H9 (cell line): Measurements from ENCODE around the gene CCR1. TPM values are rescaled to one million over a fixed set of nuclear protein-coding genes. Genes with fewer than 3 reads are reported as not detected.

Experiments used
- DNase-seq: peaks from one replicate; pipeline ENCODE4 v3.0.0-alpha.2; 2017
- H2AFZ ChIP-seq: one replicate; pipeline ENCODE4 v1.6.1; 2013; ENCODE audit warnings: mild to moderate bottlenecking, low read length, control low read depth, moderate library complexity
- H2AK5ac ChIP-seq: 2 replicates; pipeline ENCODE4 v1.6.1; 2013; ENCODE audit warnings: low read length, control low read depth, mixed read lengths; ENCODE audit not compliant: insufficient read length
- H2BK120ac ChIP-seq: one replicate; pipeline ENCODE4 v1.6.1; 2013; ENCODE audit warnings: low read depth, mild to moderate bottlenecking, low read length, control low read depth, inconsistent platforms; ENCODE audit not compliant: poor library complexity, severe bottlenecking
- H2BK12ac ChIP-seq: 2 replicates; pipeline ENCODE4 v1.6.1; 2013; ENCODE audit warnings: low read length, control low read depth, mixed read lengths, low read depth; ENCODE audit not compliant: insufficient read length
- H2BK15ac ChIP-seq: 2 replicates; pipeline ENCODE4 v1.6.1; 2013; ENCODE audit warnings: low read depth, low read length, control low read depth
- H2BK20ac ChIP-seq: one replicate; pipeline ENCODE4 v1.6.1; 2013; ENCODE audit warnings: low read depth, mild to moderate bottlenecking, low read length, control low read depth, inconsistent platforms; ENCODE audit not compliant: poor library complexity, severe bottlenecking
- H2BK5ac ChIP-seq: 2 replicates; pipeline ENCODE4 v1.6.1; 2013; ENCODE audit warnings: low read length, control low read depth, mixed read lengths; ENCODE audit not compliant: insufficient read length
- H3K14ac ChIP-seq: 2 replicates; pipeline ENCODE4 v1.6.1; 2013; ENCODE audit warnings: low read length, control low read depth; ENCODE audit not compliant: insufficient read depth
- H3K18ac ChIP-seq: 2 replicates; pipeline ENCODE4 v1.6.1; 2013; ENCODE audit warnings: low read depth, mild to moderate bottlenecking, mixed read lengths, low read length, control low read depth; ENCODE audit not compliant: insufficient read length
- H3K23ac ChIP-seq: 2 replicates; pipeline ENCODE4 v1.6.1; 2013; ENCODE audit warnings: low read length, control low read depth, mixed read lengths, low read depth; ENCODE audit not compliant: insufficient read length
- H3K23me2 ChIP-seq: 2 replicates; pipeline ENCODE4 v1.6.1; 2013; ENCODE audit warnings: low read depth, mild to moderate bottlenecking, mixed read lengths, low read length, control low read depth; ENCODE audit not compliant: insufficient read length, poor library complexity, severe bottlenecking
- H3K27ac ChIP-seq: 2 replicates; pipeline ENCODE4 v1.5.1; 2013; ENCODE audit warnings: low read length, control low read depth, mixed read lengths, low read depth; ENCODE audit not compliant: insufficient read length
- H3K27me3 ChIP-seq: 2 replicates; pipeline ENCODE4 v1.6.1; 2013; ENCODE audit warnings: low read length, control low read depth, inconsistent platforms; ENCODE audit not compliant: insufficient read depth
- H3K4ac ChIP-seq: 2 replicates; pipeline ENCODE4 v1.6.1; 2013; ENCODE audit warnings: low read depth, mild to moderate bottlenecking, control low read depth, inconsistent platforms, low read length, moderate library complexity
- H3K4me1 ChIP-seq: 2 replicates; pipeline ENCODE4 v1.6.1; 2013; ENCODE audit warnings: low read length, control low read depth, inconsistent platforms; ENCODE audit not compliant: insufficient read depth
- H3K4me2 ChIP-seq: 2 replicates; pipeline ENCODE4 v1.6.1; 2013; ENCODE audit warnings: low read length, control low read depth, mixed read lengths; ENCODE audit not compliant: insufficient read length, insufficient read depth
- H3K56ac ChIP-seq: 2 replicates; pipeline ENCODE4 v1.6.1; 2013; ENCODE audit warnings: low read depth, mild to moderate bottlenecking, mixed read lengths, low read length, control low read depth; ENCODE audit not compliant: insufficient read length
- H3K79me1 ChIP-seq: 2 replicates; pipeline ENCODE4 v1.6.1; 2013; ENCODE audit warnings: low read depth, mild to moderate bottlenecking, moderate library complexity, low read length, control low read depth, inconsistent platforms; ENCODE audit not compliant: insufficient read depth, poor library complexity, severe bottlenecking
- H3K79me2 ChIP-seq: 2 replicates; pipeline ENCODE4 v1.6.1; 2013; ENCODE audit warnings: low read length, control low read depth, inconsistent platforms; ENCODE audit not compliant: insufficient read depth
- H3K9ac ChIP-seq: 2 replicates; pipeline ENCODE4 v1.6.1; 2013; ENCODE audit warnings: low read length, control low read depth, mixed read lengths; ENCODE audit not compliant: insufficient read length; ENCODE audit errors: extremely low read depth
- H3K9me3 ChIP-seq: one replicate; pipeline ENCODE4 v1.6.1; 2013; ENCODE audit warnings: low read depth, low read length, inconsistent platforms; ENCODE audit not compliant: control insufficient read depth
- H3T11ph ChIP-seq: one replicate; pipeline ENCODE4 v1.6.1; 2013; ENCODE audit warnings: mild to moderate bottlenecking, low read length, control low read depth, inconsistent platforms
- H4K20me1 ChIP-seq: one replicate; pipeline ENCODE4 v1.6.1; 2013; ENCODE audit not compliant: control insufficient read depth, insufficient read length, insufficient read depth
- H4K5ac ChIP-seq: 2 replicates; pipeline ENCODE4 v1.6.1; 2013; ENCODE audit warnings: low read depth, mild to moderate bottlenecking, mixed read lengths, low read length, control low read depth; ENCODE audit not compliant: insufficient read length
- H4K8ac ChIP-seq: replicated peaks from 2 replicates; pipeline ENCODE4 v1.6.1; 2013; ENCODE audit warnings: low read length, control low read depth, mixed read lengths, low read depth; ENCODE audit not compliant: insufficient read length
- H4K91ac ChIP-seq: 2 replicates; pipeline ENCODE4 v1.6.1; 2013; ENCODE audit warnings: low read depth, mild to moderate bottlenecking, moderate library complexity, mixed read lengths, low read length, control low read depth; ENCODE audit not compliant: insufficient read length
- H3K27ac Mint-ChIP-seq, 3 experiments: 2 replicates in 2 of 3; 3 replicates in 1 of 3; pipeline ENCODE4 v1.8.0; 2020 to 2021; ENCODE audit warnings: mixed read lengths in 3 of 3, mild to moderate bottlenecking in 1 of 3, moderate library complexity in 1 of 3
- H3K27me3 Mint-ChIP-seq: 2 replicates; pipeline ENCODE4 v1.8.0; 2021; ENCODE audit warnings: low read depth, mild to moderate bottlenecking, moderate library complexity, mixed read lengths
- H3K36me3 Mint-ChIP-seq, 3 experiments: 2 replicates in 2 of 3; 3 replicates in 1 of 3; pipeline ENCODE4 v1.8.0; 2020 to 2021; ENCODE audit warnings: low read depth in 3 of 3, mixed read lengths in 3 of 3; ENCODE audit not compliant: insufficient read depth in 1 of 3
- H3K4me1 Mint-ChIP-seq, 2 experiments: 2 replicates each; pipeline ENCODE4 v1.8.0; 2020; ENCODE audit warnings: mixed read lengths in 2 of 2
- H3K4me3 Mint-ChIP-seq, 2 experiments: 2 replicates in 1 of 2; 3 replicates in 1 of 2; pipeline ENCODE4 v1.8.0; 2020 to 2021; ENCODE audit warnings: mild to moderate bottlenecking in 2 of 2, mixed read lengths in 2 of 2, moderate library complexity in 1 of 2
- H3K9me3 Mint-ChIP-seq, 2 experiments: 2 replicates in 1 of 2; 3 replicates in 1 of 2; pipeline ENCODE4 v1.8.0; 2020; ENCODE audit warnings: mild to moderate bottlenecking in 2 of 2, mixed read lengths in 2 of 2, moderate library complexity in 1 of 2
- WGBS: extraction: QIAGEN DNeasy Blood & Tissue Kit; methylation state at CpG from one replicate; pipeline ENCODE4 v1.1.7; 2013; ENCODE audit warnings: missing lambda C conversion rate, low lambda C conversion rate, mixed read lengths; ENCODE audit not compliant: insufficient read length; ENCODE audit errors: extremely low coverage; 5-methylcytosine and 5-hydroxymethylcytosine counted together
- total RNA-seq: library from RNA; stranded (reverse); gene quantifications from 2 replicates; pipeline ENCODE4 v1.2.1, GENCODE V29; 2021
- TF ChIP-seq, protein P1 (sequence below): fragments of 200-600 bp; sonication (generic); conservative IDR thresholded peaks from 3 replicates; pipeline ENCODE4 v1.8.0; 2021; ENCODE audit warnings: antibody characterized with exemption, mild to moderate bottlenecking

CCR1 gene
- total RNA-seq, 1 experiment from 2014 or later = not detected

DNA sequence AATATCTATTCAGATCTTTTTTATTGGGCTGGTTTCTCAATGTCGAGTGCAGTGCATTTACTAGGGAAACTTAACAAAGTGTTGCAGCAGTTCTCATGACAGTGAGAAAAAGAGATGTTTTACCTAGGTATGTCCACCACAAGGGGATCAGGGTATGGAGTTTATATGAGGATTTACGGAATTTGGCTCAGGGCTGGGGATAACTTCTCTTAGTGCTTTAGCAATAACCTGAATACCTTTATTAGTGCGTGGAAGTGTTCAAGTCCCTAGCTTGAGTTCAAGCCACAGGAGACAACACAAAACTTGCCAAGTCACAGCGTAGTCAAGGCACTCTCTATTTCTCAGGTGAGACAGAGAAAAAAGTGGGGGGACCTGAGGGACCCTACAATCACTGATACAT is 30.3 kb upstream of the CCR1 start:
- Histone ChIP-seq H3K27ac (no peak overlapping the region), H3K4me1 (peaks cover 7% of the 10 kb centered on the region; the same call in 1 of the 2 replicates), H3K9me3 (no peaks in the 10 kb centered on the region), H3K4me2 (no peak overlapping the region), H3K14ac (no peak overlapping the region), H4K8ac (no peak overlapping the region), H2BK12ac (no peak overlapping the region), H3K79me1 (no peaks in the 10 kb centered on the region), H4K91ac (no peak overlapping the region), H2AK5ac (no peak overlapping the region), H4K5ac (no peak overlapping the region), H3K4ac (no peak overlapping the region), H2AFZ (no peak overlapping the region), H2BK5ac (no peak overlapping the region), H4K20me1 (no peaks in the 10 kb centered on the region), H3K56ac (no peak overlapping the region), H3K23me2 (no peaks in the 10 kb centered on the region), H2BK120ac (no peak overlapping the region), H3K18ac (no peak overlapping the region), H3K27me3 (no peaks in the 10 kb centered on the region), H2BK20ac (no peak overlapping the region), H2BK15ac (no peak overlapping the region), H3T11ph (no peak overlapping the region), H3K79me2 (no peaks in the 10 kb centered on the region), H3K9ac (no peak overlapping the region), H3K23ac (no peak overlapping the region)
- TF ChIP-seq, protein P1, sequence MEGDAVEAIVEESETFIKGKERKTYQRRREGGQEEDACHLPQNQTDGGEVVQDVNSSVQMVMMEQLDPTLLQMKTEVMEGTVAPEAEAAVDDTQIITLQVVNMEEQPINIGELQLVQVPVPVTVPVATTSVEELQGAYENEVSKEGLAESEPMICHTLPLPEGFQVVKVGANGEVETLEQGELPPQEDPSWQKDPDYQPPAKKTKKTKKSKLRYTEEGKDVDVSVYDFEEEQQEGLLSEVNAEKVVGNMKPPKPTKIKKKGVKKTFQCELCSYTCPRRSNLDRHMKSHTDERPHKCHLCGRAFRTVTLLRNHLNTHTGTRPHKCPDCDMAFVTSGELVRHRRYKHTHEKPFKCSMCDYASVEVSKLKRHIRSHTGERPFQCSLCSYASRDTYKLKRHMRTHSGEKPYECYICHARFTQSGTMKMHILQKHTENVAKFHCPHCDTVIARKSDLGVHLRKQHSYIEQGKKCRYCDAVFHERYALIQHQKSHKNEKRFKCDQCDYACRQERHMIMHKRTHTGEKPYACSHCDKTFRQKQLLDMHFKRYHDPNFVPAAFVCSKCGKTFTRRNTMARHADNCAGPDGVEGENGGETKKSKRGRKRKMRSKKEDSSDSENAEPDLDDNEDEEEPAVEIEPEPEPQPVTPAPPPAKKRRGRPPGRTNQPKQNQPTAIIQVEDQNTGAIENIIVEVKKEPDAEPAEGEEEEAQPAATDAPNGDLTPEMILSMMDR = no peak
- Mint-ChIP-seq H3K4me3 (no peak overlapping the region), H3K9me3 (no peaks in the 10 kb centered on the region; a peak in 1 of 5 replicates), H3K36me3 (no peaks in the 10 kb centered on the region), H3K27ac (no peak overlapping the region), H3K27me3 (peaks cover 1% of the 10 kb centered on the region; the same call in 1 of the 2 replicates), H3K4me1 (peaks cover 13 to 16% of the 10 kb centered on the region in 2 experiments)
- WGBS = no CpG with 5 or more reads among the region's 4 CpGs
- no peak for DNase-seq
